ENCODE results near the gene SRSF10. TPM values are rescaled to one million over a fixed set of nuclear protein-coding genes. Genes with fewer than 3 reads are reported as not detected.

SRSF10 gene
- total and polyA plus RNA-seq, 2 of the 8 experiments (the other 6 are each of a cell fraction or from before 2014, with no cell fraction given) = 155 to 194 TPM

DNA sequence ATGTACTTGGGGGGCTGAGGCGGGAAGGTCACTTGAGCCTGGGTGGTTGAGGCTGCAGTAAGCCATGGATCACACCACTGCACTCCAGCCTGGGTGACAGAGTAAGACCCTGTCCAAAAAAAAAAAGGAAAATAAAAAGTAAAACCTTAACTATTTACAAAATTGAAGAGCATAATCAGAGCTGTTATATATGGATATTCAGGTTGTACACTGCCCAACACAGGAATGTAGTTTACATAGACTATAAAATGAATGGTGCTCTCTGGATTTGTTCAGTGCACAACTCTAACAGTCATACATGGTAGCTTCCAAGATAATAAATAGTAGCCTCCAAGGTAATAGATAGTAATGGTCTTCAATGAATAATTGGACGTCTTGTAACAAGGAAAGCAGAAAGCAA lies 22.6 kb upstream of the SRSF10 start:
- ChIA-PET CTCF (ENCODE audit: partially characterized antibody) (interaction anchor here (1.1 to 1.5 kb wide), 3 partner anchors 16 to 151 kb away, joined by 3 to 5 read pairs (median 3); no protein-coding TSS in a partner anchor), POLR2A (ENCODE audit: partially characterized antibody) (interaction anchor here (1.6 to 1.7 kb wide), 2 partner anchors 23 kb away, joined by 8 read pairs; partner anchors contain the start of gene SRSF10)
- H4K8ac ChIP-seq (ENCODE audit: extremely low read depth, insufficient read depth, low read length) = no peak overlapping the region
- no peak overlapping the region for H3K18ac ChIP-seq (ENCODE audit: extremely low read depth, low read length)
- no peak overlapping the region for H3K23ac ChIP-seq (ENCODE audit: insufficient read length)
- H4K5ac ChIP-seq (ENCODE audit: insufficient read length, low read depth, low read length) = no peak overlapping the region
- H4K20me1 ChIP-seq (replicated peaks in 1 of 2; ENCODE audit: control insufficient read depth in 1 of 2, insufficient read depth in 2 of 2, low read length in 2 of 2) = no peaks in the 10 kb centered on the region
- H3K14ac ChIP-seq (ENCODE audit: insufficient read length) = no peak overlapping the region
- WGBS, 2 experiments (ENCODE audit: extremely low coverage in 1 of 2, insufficient coverage in 1 of 2, insufficient read length in 1 of 2, insufficient replicate concordance in 2 of 2, low coverage in 1 of 2, low lambda C conversion rate in 2 of 2, missing lambda C conversion rate in 1 of 2) = 65% methylated on average over 2 of the region's 2 CpGs; no CpG with 5 or more reads in 1 of the 2 experiments
- H3K4me1 ChIP-seq (replicated peaks in 1 of 4; ENCODE audit: control insufficient read depth in 3 of 4, insufficient read depth in 4 of 4, low read length in 3 of 4) = peaks cover 5 to 13% (median 12%) of the 10 kb centered on the region in 4 experiments
- DNase-seq (ENCODE audit: low read depth in 1 of 2, low spot score in 2 of 2) (no peak), FAIRE-seq (no peak)
- 0 out of 2 replicates have a peak overlapping the region, but pooled peaks have one; percentile 88 for H2AK5ac ChIP-seq (ENCODE audit: low read depth, low read length)
- no peak overlapping the region; the same call in 1 of the 2 replicates for H2BK5ac ChIP-seq (ENCODE audit: low read depth, low read length)
- no peak overlapping the region for H3K9ac ChIP-seq (replicated peaks in 1 of 4; ENCODE audit: extremely low read depth in 1 of 4, low read depth in 3 of 4, low read length in 3 of 4)
- H3K79me1 ChIP-seq (ENCODE audit: low read depth, low read length) = no peaks in the 10 kb centered on the region
- no peaks in the 10 kb centered on the region for H3K9me3 ChIP-seq (ENCODE audit: insufficient read depth in 2 of 2, low read depth in 1 of 2, low read length in 1 of 2)
- H3K27ac ChIP-seq (ENCODE audit: low read depth, low read length) = no peak overlapping the region
- H2BK120ac ChIP-seq (replicated peaks; ENCODE audit: low read depth, low read length) = no peak overlapping the region
- H2BK15ac ChIP-seq (ENCODE audit: low read length) = no peak overlapping the region
- no peak overlapping the region for H3K56ac ChIP-seq (replicated peaks; ENCODE audit: insufficient read length, low read depth, low read length)
- H2AFZ ChIP-seq (ENCODE audit: low read length) = no peak overlapping the region
- H2BK12ac ChIP-seq (ENCODE audit: low read depth, low read length) = no peak overlapping the region
- no peaks in the 10 kb centered on the region for H3K27me3 ChIP-seq (replicated peaks in 1 of 4; ENCODE audit: control insufficient read depth in 3 of 4, extremely low read depth in 1 of 4, insufficient read depth in 3 of 4, low read length in 3 of 4)
- H3K36me3 ChIP-seq (ENCODE audit: control insufficient read depth in 2 of 4, insufficient read depth in 4 of 4, low read length in 3 of 4) = no peaks in the 10 kb centered on the region
- no peak overlapping the region for H2BK20ac ChIP-seq (ENCODE audit: low read length)
- H3K4ac ChIP-seq (replicated peaks; ENCODE audit: insufficient read length, low read depth, low read length) = no peak overlapping the region
- no peaks in the 10 kb centered on the region for H3K79me2 ChIP-seq (ENCODE audit: control insufficient read depth in 1 of 2, insufficient read depth in 2 of 2, low read length in 2 of 2)
- TF ChIP-seq, protein P1, sequence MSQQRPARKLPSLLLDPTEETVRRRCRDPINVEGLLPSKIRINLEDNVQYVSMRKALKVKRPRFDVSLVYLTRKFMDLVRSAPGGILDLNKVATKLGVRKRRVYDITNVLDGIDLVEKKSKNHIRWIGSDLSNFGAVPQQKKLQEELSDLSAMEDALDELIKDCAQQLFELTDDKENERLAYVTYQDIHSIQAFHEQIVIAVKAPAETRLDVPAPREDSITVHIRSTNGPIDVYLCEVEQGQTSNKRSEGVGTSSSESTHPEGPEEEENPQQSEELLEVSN (IDR thresholded peaks at IDR 0.05) = peak; percentile 40
- no peak for TF ChIP-seq JUND (IDR thresholded peaks at IDR 0.05; ENCODE audit: low read length)
- no peak for TF ChIP-seq CBX5 (IDR thresholded peaks at IDR 0.05; ENCODE audit: low read depth, low read length)
- no peak for TF ChIP-seq PHF8 (conservative IDR thresholded peaks at IDR 0.05; ENCODE audit: low read depth, low read length)
- no peak for TF ChIP-seq HDAC2 (IDR thresholded peaks at IDR 0.05; ENCODE audit: borderline replicate concordance in 1 of 2, low read depth in 2 of 2, low read length in 2 of 2)
- no peak for TF ChIP-seq ZNF274 (IDR thresholded peaks at IDR 0.05; ENCODE audit: borderline replicate concordance, extremely low read depth, low read length)
- peak overlapping the region; percentile 14 to 34; a peak in 2 of 4 replicates for H3K4me2 ChIP-seq (ENCODE audit: insufficient read depth in 1 of 2, low read depth in 2 of 2, low read length in 2 of 2)
- H3K4me3 ChIP-seq (ENCODE audit: extremely low read depth in 1 of 4, insufficient read depth in 2 of 4, low read depth in 3 of 4, low read length in 4 of 4) = peak overlapping the region in 1 of 4 experiments; percentile 37; a peak in 1 of 8 replicates
- no peaks in the 10 kb centered on the region for H3K23me2 ChIP-seq (ENCODE audit: low read depth, low read length)
- no peak overlapping the region for H4K91ac ChIP-seq (replicated peaks; ENCODE audit: insufficient read length, low read length)

All from H1 (cell line).